Neural crest cell (in vitro differentiated cells): ENCODE results near the gene KHNYN. TPM values are rescaled to one million over a fixed set of nuclear protein-coding genes. Genes with fewer than 3 reads are reported as not detected.
"Not testable (repeated sequence)": the region's sequence is repeated elsewhere in the genome, so short reads cannot be mapped to it uniquely, and the experiment has no call there.

ENCODE experiments used
- DNase-seq: peaks from one replicate; pipeline ENCODE4 v3.0.0; 2021; ENCODE audit warnings: low read depth, mixed read lengths, low spot score
- H3K27ac Mint-ChIP-seq: one replicate; pipeline ENCODE4 v1.8.0; 2021; ENCODE audit warnings: mild to moderate bottlenecking, mixed read lengths; ENCODE audit not compliant: unreplicated experiment
- H3K27me3 Mint-ChIP-seq: 2 replicates; pipeline ENCODE4 v1.8.0; 2021; ENCODE audit warnings: low read depth, mild to moderate bottlenecking, mixed read lengths
- H3K36me3 Mint-ChIP-seq: 2 replicates; pipeline ENCODE4 v1.8.0; 2021; ENCODE audit warnings: low read depth, mild to moderate bottlenecking, mixed read lengths
- H3K4me1 Mint-ChIP-seq: 2 replicates; pipeline ENCODE4 v1.8.0; 2021; ENCODE audit warnings: mixed read lengths
- H3K4me3 Mint-ChIP-seq: one replicate; pipeline ENCODE4 v1.8.0; 2021; ENCODE audit warnings: mild to moderate bottlenecking, mixed read lengths
- H3K9me3 Mint-ChIP-seq: 2 replicates; pipeline ENCODE4 v1.8.0; 2021; ENCODE audit warnings: mixed read lengths
- CTCF ChIP-seq: fragments of 200-600 bp; sonication (generic); conservative IDR thresholded peaks from 2 replicates; pipeline ENCODE4 v1.5.0; 2021; ENCODE audit warnings: antibody characterized with exemption, mild to moderate bottlenecking
- total RNA-seq: library from RNA; stranded (reverse); gene quantifications from 2 replicates; pipeline ENCODE4 v1.2.1, GENCODE V29; 2021

The KHNYN gene
- total RNA-seq, 1 donor from 2014 or later: 49.3 TPM

GRCh38 chr14:24442240-24443052, 12.7 kb downstream of the KHNYN start, which contains the start of gene SDR39U1:
TSS of gene SDR39U1 (minus strand) at chr14:24442776. CDS start at chr14:24442769, 7 bp downstream.
- Mint-ChIP-seq H3K27me3 (peaks cover 4% of the 10 kb centered on the region), H3K27ac (peak within 1 kb of the TSS; percentile 99), H3K36me3 (peaks cover 3% of the 10 kb centered on the region), H3K4me1 (peaks cover 30% of the 10 kb centered on the region), H3K9me3 (no peaks in the 10 kb centered on the region), H3K4me3 (peak within 1 kb of the TSS; percentile 98)
- TF ChIP-seq CTCF: peak; percentile 28
- peak; percentile 89 for DNase-seq

- Mint-ChIP-seq H3K36me3 (peaks cover 3% of the 10 kb centered on the region), H3K4me1 (peaks cover 30% of the 10 kb centered on the region)
These were observed 13.4 kb downstream of the KHNYN start for GRCh38 chr14:24443053-24443665.

GRCh38 chr14:24450828-24451227, 21.1 kb downstream of the KHNYN start:
- peaks cover 18% of the 10 kb centered on the region for H3K36me3 Mint-ChIP-seq
- H3K4me1 Mint-ChIP-seq, H3K4me3 Mint-ChIP-seq, H3K27me3 Mint-ChIP-seq, DNase-seq, H3K9me3 Mint-ChIP-seq, H3K27ac Mint-ChIP-seq: not testable (repeated sequence)

More at GRCh38 chr14:24443053-24443665, 13.4 kb downstream of the KHNYN start:
- Mint-ChIP-seq H3K9me3 (no peaks in the 10 kb centered on the region), H3K27ac (peak overlapping the region; percentile 99), H3K4me3 (peak overlapping the region; percentile 98), H3K27me3 (peaks cover 4% of the 10 kb centered on the region)
- no peak for TF ChIP-seq CTCF
- no peak for DNase-seq

GRCh38 chr14:24456980-24457379, 27.2 kb downstream of the KHNYN start:
- DNase-seq: no peak
- Mint-ChIP-seq H3K27ac (no peak overlapping the region), H3K27me3 (no peaks in the 10 kb centered on the region), H3K9me3 (peaks cover 7% of the 10 kb centered on the region), H3K4me3 (no peak overlapping the region), H3K4me1 (no peaks in the 10 kb centered on the region), H3K36me3 (peaks cover 16% of the 10 kb centered on the region)
- TF ChIP-seq CTCF: no peak

- Mint-ChIP-seq H3K4me1 (no peaks in the 10 kb centered on the region), H3K36me3 (peaks cover 10% of the 10 kb centered on the region), H3K27ac (no peak overlapping the region), H3K27me3 (no peaks in the 10 kb centered on the region), H3K4me3 (no peak overlapping the region), H3K9me3 (peaks cover 2% of the 10 kb centered on the region)
- no peak for DNase-seq
- no peak for TF ChIP-seq CTCF
These were observed 29.0 kb downstream of the KHNYN start for GRCh38 chr14:24458736-24459135.

GRCh38 chr14:24459331-24459730, 29.6 kb downstream of the KHNYN start:
- Mint-ChIP-seq H3K4me3 (no peak overlapping the region), H3K27ac (no peak overlapping the region), H3K36me3 (peaks cover 6% of the 10 kb centered on the region), H3K4me1 (no peaks in the 10 kb centered on the region), H3K27me3 (no peaks in the 10 kb centered on the region), H3K9me3 (no peaks in the 10 kb centered on the region)
- DNase-seq: no peak
- no peak for TF ChIP-seq CTCF
